ENCODE data around the gene IGF2BP1.
"Not testable (repeated sequence)": the region's sequence is repeated elsewhere in the genome, so short reads cannot be mapped to it uniquely, and the experiment has no call there.

The IGF2BP1 gene

DNA sequence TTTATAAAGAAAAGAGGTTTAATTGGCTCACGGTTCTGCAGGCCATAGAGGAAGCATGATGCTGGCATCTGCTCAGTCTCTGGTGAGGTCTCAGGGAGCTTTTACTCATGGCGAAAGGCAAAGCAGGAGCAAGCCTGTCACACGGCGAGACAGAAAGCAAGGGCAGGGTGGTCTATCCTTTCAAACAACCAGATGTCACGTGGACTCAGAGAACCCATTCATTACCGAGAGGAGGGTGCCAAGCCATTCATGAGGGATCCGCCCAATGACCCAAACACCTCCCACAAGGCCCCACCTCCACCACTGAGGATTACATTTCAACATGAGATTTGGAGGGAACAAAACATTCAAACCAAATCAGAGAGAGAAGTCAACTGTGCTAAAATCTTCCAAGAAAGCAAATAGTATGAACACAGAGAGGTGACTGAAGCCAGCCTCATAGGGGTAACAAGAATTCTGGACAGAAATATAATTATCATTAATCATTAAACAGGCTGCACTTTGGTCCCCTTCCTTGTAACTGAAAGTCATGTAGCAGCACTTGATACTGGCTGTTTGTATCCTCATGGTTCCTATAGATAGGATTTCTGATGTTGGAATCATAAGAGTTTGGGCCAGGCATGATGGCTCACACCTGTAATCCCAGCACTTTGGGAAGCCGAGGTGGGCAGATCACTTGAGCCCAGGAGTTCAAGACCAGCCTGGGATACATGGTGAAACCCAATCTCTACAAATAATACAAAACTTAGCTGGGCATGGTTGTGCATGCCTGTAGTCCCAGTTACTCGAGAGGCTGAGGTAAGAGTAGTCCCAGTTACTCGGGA, 82.9 kb downstream of the IGF2BP1 start:
- H3K4me3 ChIP-seq (ENCODE audit: low read depth, low read length), result no peak overlapping the region
- no peak for DNase-seq (ENCODE audit: low read depth)
- no peak for TF ChIP-seq CTCF (IDR thresholded peaks at IDR 0.05; ENCODE audit: low read depth, low read length, missing control alignments)
- in situ Hi-C loops (cut with HindIII; ENCODE audit: low sequenced_read_pairs), result no loop called here

DNA sequence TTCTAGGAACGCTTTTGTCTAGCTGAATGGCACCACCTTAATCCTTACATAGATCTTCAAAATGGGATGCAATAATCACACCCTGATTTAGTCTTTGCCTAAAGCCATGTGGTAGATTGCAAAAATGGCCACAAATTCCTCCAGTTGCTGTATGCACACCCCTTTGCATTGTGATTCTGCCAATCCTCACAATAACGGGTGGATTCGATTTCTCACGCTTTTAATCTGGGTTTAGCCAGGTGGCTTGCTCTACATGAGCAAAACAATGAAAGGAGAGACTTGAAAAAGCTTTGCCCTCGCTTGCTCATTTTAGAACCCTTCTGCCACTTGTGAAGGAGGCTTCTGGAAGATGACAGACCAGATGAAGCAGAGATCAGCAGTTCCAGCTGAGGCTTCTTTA, 85.0 kb downstream of the IGF2BP1 start:
- no peak overlapping the region for H3K4me3 ChIP-seq (ENCODE audit: low read depth, low read length)
- in situ Hi-C loops (cut with HindIII; ENCODE audit: low sequenced_read_pairs), result no loop called here
- no peak for DNase-seq (ENCODE audit: low read depth)
- TF ChIP-seq CTCF (IDR thresholded peaks at IDR 0.05; ENCODE audit: low read depth, low read length, missing control alignments), result no peak

GRCh38 chr17:49085046-49085445, 87.9 kb downstream of the IGF2BP1 start:
- in situ Hi-C loops (cut with HindIII; ENCODE audit: low sequenced_read_pairs); DNase-seq (ENCODE audit: low read depth); H3K4me3 ChIP-seq (ENCODE audit: low read depth, low read length): not testable (repeated sequence)

DNA sequence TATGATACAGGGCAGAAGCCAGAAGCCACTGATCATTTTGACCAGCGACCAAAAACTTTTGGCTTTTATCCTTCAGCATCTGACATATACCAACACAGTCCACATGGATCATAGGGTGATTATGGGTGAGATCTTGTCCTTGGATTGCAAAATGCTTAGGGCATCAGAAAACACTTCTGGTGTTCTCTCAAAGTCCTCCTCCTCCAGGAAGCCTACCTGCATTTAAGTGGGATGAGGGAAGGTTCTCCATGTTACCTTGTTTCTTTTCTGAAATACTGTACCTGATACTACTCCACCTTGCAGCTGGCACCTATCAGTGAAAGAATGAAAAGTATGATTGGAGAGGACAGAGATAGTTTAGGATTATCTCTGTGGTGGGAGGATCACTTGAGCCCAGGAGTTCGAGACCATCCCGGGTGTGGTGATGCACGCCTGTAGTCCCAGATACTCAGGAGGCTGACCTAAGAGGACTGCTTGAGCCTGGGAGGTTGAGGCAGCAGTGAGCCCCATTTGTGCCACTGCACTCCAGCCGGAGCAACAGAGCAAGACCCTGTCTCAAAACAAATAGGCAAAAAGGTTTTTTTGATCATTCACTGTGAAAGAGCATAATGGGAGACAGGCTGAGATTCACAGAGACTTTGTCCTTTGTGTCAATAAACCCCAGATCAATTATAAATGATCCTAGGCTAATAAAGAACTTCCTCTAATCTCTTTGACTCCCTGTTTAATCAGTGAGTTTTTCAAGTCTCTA, 88.6 kb downstream of the IGF2BP1 start:
- DNase-seq (ENCODE audit: low read depth), result no peak
- in situ Hi-C loops (cut with HindIII; ENCODE audit: low sequenced_read_pairs), result no loop called here
- H3K4me3 ChIP-seq (ENCODE audit: low read depth, low read length), result no peak overlapping the region
- no peak for TF ChIP-seq CTCF (IDR thresholded peaks at IDR 0.05; ENCODE audit: low read depth, low read length, missing control alignments)

- in situ Hi-C loops (cut with HindIII; ENCODE audit: low sequenced_read_pairs), result no loop called here
- no peak for DNase-seq (ENCODE audit: low read depth)
- H3K4me3 ChIP-seq (ENCODE audit: low read depth, low read length), result no peak overlapping the region
- no peak for TF ChIP-seq CTCF (IDR thresholded peaks at IDR 0.05; ENCODE audit: low read depth, low read length, missing control alignments)
Measured at GRCh38 chr17:49086316-49086605, 89.1 kb downstream of the IGF2BP1 start.

DNA sequence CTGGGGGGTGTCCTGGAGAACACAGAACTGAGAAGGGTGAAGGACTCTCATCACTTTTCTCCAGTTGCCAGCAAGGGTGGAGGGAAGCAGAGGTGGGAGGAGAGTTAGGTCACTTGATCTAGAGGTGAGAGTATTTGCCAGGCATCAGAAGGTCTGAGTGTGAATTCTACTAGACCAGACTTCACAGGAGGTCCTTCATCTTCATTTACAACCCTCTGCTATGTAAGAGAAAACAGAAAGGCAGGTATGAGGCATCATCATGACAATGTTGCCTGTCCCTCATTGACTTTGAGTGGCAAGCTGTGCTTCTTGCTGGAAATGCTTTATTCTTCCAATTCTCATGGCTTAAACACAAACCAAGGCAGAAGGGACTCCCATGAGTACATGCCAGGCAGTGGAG, 89.5 kb downstream of the IGF2BP1 start:
- H3K4me3 ChIP-seq (ENCODE audit: low read depth, low read length), result no peak overlapping the region
- in situ Hi-C loops (cut with HindIII; ENCODE audit: low sequenced_read_pairs), result no loop called here
- TF ChIP-seq CTCF (IDR thresholded peaks at IDR 0.05; ENCODE audit: low read depth, low read length, missing control alignments), result no peak
- no peak for DNase-seq (ENCODE audit: low read depth)

- H3K4me3 ChIP-seq (ENCODE audit: low read depth, low read length), result no peak overlapping the region
- DNase-seq (ENCODE audit: low read depth), result no peak
- in situ Hi-C loops (cut with HindIII; ENCODE audit: low sequenced_read_pairs), result no loop called here
- TF ChIP-seq CTCF (IDR thresholded peaks at IDR 0.05; ENCODE audit: low read depth, low read length, missing control alignments), result no peak
Measured at GRCh38 chr17:49089094-49089493, 91.9 kb downstream of the IGF2BP1 start.
